Stimulated activated CD4-positive, alpha-beta T cell treated with anti-CD3 and anti-CD28 coated beads, TNF-alpha, amount 100 ng/mL, for 4 hours (primary cell): Measurements from ENCODE around the gene HPCAL1.
A peak's percentile ranks its signal among the peaks of the same experiment; 100 is the strongest.

Experiments used
- DNase-seq, 3 experiments: peaks; one replicate each; pipeline ENCODE4 v3.0.0-alpha.2; 2020; ENCODE audit warnings: low read depth in 3 of 3

Gene HPCAL1

DNA sequence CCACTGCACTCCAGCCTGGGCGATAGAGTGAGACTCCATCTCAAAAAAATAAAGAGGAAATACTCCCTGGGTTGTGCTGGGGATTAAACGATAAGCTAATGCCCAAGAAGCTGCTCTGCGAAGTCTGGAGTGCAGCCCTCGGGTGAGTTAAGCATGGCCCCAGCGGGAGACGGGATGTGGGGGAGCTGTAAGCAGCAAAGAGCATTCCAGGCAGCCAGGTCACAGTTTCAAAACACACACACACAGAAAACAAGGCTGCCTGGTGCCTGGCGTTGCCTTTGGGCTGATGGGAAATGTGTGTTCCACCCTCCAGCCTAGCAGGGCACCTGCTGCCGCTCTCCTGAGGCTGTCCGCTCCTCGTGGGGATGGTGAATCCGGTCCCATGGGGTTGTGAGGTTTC lies 121.3 kb downstream of the HPCAL1 start:
- DNase-seq: no peak

DNA sequence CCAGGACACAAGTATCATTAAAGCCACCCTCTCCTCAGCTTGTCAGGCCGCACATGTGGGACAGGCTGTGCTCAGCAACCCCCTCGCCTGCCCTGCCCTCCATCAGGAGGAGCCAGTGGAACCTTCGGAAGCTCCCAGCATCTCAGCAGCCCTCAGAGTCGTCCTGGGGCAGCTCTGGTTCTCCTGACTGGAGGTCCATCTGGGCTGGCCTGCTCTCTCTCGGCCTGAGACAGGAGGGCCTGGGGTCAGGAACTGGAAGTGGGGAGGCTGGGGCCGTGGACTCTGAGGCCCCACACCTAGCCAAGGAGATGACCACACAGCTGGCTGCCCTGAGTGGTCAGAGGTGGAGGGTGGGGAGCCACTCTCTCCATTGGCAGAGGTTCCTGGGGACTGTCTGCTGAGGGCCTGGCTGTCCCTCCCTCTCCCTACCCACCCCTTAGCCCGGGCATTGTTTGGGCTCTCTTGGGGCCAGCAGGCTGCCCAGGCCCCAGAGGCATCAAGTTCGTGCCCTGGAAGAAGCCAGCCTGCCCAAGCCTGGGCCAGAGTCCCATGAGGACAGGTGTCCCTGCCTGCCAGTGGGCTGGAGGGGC lies 122.3 kb downstream of the HPCAL1 start:
- no peak for DNase-seq

DNA sequence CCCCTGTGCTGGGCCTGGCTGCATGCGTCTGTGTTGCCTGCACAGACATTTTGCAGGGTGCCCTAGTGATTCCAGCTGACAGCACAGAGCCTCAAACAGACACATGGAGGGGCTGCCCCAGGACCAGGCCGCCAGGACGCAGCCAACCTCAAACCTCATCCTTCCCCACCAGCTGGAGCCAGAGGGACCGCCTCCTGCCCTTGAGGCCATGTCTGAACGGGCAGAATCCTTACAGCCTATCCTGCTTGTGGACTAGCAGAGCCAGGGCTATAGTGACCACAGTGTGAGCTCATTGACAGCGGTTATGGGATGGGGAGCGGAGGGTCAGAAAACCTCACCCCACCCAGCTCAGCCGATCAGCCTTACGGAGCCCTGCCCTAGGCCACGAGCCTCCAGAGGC lies 123.0 kb downstream of the HPCAL1 start:
- DNase-seq: no peak

DNA sequence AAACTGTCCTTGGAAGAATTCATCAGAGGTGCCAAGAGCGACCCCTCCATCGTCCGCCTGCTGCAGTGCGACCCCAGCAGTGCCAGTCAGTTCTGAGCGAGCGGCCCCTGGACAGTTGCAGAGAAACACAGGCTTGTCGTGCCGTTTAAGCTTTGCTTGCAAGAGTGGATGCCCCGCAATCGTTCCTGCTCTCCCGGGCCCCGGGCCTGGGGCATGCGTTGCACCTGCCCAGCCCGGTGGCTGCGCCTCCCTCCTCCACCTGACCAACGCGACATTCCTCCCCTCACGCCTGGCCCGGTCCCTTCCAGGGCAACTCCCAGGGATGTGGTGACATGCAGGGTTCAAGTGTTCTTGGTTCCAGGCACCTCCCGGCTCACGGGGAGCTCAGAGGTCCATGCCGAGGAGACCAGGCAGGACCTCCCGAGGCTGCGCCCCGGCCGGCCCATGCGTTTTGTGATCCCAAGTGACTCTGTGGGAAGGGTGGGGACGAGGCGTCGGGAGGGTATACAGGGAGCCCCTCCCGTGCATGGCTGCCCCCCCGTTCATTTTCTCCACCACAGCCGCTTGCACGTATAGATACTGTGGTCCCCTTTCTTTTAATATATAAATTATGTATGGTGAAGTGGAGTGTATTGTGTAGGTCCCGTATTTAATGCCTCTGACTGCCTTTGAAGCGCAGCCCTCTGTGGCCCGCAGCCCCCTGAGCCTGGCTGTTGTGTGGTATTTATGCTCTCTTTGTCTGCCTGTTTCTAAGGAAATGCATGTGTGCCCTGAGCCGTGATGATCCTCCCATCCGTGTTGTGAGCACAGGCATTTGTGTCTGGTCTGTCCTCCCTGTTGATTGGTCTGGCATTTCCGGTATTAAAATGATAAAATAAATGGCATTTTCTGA lies 124.3 kb downstream of the HPCAL1 start:
- no peak for DNase-seq

DNA sequence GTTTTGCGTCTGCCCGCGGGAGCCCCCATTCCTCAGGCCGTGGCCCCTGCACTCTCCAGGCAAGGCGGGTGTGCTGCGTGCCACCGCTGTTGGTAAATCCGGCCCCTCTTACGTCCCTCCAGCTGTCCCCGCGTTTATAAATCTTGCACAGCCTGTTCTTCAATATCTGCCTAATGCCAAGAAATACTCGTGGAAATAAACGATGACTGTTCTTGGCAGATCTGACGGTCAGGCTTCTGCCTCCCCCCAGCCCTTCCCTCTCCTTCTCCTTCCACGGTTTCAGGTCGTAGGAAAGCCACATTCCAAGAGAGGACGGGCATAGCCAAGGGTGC lies 124.9 kb downstream of the HPCAL1 start:
- no peak for DNase-seq

DNA sequence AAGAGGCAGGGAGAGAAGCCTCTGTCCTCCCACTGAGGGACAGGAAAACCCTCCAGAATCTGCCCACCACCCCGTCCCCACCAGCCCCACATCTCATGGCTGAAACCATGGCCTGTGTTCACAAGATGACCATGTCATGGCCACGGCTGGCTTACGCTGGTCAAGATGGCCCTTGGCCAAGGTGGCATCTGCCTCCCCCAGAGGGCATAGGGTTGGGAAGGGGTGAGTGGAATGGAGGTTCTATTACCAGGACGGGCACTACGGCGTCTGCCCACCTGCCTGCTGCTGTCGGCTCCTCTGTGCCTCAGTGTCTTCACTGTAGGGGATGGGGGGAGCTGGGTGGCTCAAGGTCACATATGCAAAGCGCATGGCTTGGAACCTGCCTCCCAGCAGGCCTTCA lies 125.7 kb downstream of the HPCAL1 start:
- no peak for DNase-seq

DNA sequence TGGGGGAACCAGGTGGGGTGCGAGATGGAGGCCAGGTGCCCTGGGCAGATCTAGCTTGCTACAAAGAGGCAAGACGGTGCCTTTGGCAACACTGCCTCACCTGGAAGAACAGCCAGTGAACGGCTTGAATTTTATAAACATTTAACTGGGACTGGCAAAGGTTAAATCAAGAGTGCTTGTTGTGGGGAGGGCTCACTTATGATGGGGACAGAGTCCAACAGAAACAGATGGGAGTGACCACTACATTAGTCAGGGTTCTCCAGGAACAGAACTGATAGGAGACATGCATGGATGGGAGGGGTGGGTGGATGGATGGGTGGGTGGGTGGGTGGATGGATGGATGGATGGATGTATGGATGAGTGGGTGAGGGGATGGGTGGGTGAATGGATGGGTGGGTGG lies 126.2 kb downstream of the HPCAL1 start:
- DNase-seq: no peak

DNA sequence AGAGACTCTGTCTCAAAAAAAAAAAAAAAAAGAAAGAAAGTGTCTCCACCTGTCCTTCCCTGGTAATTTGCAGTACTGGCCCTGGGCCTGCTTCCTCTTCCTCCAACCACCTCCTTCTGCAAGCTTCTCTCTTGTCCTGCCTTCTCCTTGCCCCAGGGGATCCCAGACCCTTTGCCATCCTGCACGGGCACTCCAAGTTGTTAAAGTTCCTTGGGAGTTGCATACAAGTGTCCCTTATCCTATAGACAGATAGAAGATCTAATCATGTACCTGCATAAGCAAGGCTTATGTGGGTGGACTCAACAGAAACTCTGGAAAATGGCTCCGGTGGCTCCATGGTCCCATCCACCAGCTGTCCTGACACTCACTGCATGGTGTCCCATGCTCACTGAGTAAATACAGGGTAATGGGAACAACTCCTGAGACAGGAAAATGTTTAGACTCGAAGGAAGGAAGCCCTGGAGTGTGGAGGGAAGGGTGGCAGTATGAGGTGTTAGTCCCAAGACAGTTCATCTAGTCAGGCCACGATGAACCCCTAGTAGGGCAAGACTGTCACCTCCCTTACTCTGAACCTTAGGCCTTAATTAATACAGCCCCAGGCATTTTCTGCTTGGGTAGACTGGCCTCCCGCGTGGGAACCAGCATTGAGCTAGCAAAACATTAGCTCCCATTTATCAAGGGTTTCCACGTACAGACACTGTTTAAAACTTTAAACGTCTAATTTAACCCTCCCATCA lies 128.3 kb downstream of the HPCAL1 start:
- no peak for DNase-seq

DNA sequence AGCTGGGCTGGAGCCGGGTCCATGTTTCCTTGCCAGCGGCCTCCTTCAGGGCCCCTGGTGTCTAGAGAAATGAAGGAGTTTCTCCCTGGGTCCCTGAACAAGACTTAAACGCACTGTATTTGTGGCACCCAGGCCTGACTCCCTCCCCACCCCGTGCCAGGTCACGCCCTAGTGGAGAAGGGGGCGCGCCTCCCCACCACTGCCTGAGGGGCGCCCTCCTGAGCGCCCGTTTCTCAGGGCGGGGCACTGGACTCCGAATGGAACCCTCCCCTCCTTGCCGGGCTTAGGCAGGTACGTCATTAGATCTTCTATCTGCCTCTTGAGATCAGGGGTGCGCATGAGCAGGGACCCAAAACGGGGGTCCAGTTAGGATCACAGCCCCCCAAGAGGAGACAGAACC lies 129.1 kb downstream of the HPCAL1 start:
- DNase-seq: no peak

DNA sequence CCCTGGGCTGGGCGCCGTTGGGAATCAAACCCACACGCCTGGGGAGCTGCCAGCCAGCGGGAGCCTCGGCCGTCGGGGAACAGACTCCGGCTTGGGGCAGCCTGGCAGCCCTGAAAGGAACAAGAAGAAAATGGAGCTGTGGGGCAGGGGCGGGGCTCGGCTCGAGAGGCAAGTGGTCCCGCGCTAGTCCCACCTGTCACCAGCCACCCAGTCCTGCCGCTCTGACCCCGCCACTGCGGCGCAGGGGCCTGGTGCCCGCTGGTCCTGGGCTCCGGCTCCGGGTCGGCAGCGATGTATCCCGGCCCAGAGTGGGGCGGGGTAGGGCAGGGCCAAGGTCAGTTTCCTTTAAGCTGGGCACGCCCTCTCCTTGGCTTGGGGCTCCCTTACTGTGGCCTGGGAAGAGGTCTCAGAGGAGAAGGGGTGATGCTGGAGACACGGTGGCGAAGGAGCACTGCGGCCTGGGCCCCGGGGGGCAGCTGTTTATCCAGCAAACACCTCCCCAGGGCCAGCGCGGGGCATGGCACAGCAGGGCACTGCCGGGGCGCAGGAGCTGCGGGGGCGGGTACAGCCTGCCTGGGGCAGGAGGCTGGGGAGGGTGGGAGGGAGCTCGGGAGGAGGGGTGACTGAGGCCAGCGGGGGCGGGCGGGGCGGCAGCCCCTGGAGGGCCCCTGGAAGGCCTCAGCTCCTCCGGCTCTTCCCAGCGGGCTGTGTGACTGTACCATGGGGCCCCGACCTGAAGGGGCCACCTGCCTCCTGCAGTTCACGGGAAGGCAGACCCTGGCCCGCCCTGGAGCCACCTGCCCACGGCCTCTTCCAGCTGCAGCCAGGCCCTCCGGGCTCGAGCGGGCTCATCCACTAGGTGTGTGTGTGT lies 129.8 kb downstream of the HPCAL1 start:
- no peak for DNase-seq

DNA sequence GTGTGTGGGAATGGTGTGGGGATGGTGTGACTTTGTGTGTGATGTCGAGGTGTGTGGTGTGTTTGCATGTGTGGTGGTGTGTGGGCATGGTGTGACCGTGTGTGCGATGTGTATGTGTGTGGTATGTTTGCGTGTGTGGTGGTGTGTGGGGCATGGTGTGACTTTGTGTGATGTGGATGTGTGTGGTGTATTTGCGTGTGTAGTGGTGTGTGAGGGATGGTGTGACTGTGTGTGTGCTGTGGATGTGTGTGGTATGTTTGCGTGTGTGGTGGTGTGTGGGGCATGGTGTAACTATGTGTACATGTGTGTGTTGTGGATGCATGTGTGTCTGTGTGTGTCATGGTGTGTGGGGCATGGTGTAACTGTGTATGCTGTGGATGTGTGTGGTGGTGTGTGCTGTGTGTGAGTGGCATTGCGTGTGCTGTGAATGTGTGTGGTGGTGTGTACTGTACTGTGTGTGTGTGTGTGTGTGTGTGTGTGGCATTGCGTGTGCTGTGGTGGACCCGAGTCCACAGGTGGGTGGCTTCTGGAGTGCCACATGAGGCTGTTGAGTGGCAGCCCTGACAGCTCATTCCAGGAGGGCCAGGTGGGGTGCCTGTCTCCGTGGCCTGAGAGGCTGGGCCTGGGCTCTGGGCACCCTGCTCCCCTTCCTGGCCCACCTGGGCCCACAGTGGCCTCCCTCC lies 130.7 kb downstream of the HPCAL1 start:
- DNase-seq: no peak

DNA sequence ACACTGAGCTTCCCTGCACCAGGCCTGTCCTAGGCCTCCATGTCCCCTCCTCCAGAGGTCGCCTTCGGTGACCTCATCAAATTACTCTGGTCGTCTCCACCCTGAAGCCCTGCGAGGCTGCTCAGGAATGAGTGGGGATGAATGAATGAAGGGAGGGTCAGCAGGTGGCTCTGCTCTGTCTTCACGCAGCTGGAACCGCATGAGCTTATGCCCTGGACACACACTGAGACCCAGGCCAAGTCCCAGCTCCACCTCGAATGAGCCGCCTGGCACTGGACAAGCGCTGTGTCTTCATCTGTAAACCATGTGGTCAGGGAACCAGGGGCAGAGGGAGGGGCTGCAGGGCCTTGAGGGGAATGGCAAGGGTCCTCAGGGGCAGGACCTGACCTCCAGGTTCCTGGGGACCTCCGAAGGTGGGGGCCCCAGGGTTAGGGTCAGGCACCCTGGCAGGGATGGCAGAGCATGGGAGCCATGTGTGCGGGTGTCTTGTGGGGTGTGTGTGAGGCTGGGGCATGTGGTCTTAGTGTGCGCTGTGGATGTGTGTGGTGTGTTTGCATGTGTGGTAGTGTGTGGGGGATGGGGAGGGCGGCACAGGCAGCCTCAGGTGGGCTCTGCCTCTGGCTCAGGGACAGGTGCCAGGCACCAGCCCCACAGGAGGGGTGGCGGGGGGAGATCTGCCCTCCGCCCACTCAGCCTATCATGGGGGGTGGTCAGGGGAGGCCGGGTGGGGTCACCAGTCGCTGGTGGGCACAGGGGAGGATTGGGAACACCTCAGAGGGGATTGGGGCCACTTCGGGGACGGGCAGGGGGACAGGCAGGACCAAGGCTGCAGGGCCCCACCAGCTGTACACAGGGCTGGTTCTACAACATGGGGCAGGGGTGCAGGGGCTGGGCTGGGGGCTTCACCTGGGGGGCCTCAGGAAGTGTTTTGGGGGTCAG lies 131.5 kb downstream of the HPCAL1 start:
- no peak for DNase-seq

DNA sequence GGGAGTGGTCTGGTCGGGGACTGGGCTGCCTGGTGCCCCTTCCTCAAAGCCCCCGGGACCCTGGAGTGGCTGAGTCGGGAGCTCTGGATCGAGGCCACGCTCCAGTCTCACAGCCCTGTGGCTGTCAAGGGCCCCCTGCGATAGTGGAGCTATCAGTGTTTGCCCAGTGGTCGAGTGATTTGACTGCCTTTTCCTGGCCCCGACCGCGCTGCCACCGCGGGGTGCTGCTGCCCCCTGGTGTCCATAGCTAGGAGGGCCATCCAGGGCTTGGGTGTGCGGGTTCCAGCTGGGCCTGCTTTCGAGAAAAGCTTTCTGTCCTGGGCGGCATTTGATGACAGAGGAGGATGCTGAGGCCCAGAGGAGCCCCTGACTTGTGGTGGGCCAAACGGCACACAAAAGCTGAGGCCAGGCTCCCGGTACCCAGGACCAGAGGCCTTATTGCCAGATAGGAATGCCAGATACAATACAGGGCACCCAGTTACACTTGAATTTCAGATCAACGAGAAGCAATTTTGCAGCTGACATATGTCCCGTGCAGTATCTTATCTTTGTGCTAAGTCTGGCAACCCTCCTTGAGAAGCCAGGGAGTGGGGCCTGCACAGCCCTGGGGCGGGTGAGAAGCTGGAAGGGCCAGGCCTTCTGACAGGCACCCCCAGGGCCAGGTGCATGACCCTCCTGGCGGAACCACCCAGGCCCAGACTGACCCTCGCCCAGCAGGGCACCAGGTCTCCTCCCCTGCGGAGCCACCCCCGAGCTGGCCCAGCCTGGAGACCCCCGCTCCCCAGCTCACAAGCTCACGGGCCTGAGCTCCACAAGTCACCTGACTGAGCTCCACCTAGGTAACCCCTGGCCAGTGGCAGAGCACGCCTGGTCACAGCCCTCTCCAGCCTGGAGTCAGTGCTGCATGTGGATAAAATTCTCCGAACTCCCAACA lies 132.4 kb downstream of the HPCAL1 start:
- DNase-seq: peak; percentile 54 to 71 (median 57)

DNA sequence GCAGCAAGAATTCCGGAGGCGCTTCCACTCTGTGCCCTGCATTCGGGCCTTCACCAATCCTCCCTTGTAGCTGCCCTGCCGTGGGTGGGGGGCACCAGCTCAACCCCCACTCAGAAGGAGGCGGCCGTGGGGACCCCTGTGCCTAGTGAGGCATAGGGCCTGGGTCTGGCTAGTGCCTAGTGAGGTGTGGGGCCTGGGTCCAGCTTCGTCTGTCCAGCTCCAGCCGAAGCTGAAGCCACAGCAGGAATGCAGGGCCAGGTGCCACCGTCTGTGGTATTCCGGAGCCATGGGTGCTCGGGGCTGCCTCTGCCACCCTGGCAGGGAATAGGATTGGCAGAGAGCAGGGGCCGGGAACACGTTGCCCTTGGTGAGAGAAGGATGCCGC lies 133.1 kb downstream of the HPCAL1 start:
- DNase-seq: no peak

DNA sequence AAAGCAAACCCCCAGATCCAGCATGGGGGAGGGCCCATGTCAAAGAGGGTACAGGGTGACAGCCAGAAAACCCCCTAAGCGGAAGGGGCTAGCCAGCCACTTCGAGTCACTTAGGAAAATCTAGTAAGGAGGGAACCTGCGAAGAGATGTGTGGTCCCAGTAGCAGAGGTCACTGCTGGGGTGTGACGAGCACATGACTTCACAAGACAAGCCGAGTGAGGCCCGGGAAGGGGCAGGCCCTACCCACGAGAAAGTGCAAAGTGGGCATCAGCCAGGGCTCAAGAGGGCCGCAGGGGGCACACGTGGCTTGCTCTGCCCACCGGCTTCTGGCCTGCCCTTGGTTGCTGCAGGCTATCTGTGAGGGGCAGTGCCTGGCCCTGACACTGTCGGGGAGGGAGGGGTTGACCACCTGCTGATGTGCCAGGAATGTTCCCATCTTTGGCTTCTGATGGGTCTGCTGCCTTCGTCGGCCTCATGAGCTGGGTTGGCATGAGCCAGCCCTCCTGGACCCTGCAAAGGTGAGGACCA lies 133.9 kb downstream of the HPCAL1 start:
- DNase-seq: no peak

DNA sequence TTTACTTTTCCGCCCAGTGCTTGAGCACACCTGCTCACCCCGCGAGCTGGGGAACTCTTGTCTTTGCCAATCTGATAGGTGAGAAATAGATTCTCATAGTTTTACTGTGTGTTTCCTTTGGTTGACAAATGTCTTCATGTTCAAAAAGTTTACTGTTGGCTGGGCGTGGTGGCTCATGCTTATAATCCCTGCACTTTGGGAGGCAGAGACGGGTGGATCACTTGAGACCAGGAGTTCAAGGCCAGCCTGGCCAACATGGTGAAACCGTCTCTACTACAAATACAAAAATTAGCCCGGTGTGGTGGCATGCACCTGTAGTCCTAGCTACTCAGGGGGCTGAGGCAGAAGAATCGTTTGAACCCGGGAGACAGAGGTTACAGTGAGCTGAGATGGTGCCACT lies 135.1 kb downstream of the HPCAL1 start:
- no peak for DNase-seq

DNA sequence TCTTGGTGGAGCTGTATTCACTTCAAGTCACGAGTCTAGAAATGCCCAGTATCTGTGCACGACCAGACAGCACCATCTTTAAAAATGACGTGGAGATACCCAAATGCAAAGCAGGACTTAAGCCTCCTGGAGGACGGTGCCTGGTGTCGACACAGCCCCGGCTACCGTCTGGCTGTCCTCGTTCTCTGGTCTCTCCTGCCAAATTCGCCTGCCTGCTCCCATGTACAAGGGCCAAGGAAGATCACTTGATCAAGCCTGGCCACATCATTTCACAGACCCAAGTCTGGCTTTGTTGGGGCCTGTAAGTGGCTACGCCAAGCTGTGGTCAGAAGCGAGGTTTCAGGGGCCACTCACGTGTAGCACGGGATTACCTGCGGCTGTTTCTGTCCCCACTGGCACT lies 136.0 kb downstream of the HPCAL1 start:
- no peak for DNase-seq

DNA sequence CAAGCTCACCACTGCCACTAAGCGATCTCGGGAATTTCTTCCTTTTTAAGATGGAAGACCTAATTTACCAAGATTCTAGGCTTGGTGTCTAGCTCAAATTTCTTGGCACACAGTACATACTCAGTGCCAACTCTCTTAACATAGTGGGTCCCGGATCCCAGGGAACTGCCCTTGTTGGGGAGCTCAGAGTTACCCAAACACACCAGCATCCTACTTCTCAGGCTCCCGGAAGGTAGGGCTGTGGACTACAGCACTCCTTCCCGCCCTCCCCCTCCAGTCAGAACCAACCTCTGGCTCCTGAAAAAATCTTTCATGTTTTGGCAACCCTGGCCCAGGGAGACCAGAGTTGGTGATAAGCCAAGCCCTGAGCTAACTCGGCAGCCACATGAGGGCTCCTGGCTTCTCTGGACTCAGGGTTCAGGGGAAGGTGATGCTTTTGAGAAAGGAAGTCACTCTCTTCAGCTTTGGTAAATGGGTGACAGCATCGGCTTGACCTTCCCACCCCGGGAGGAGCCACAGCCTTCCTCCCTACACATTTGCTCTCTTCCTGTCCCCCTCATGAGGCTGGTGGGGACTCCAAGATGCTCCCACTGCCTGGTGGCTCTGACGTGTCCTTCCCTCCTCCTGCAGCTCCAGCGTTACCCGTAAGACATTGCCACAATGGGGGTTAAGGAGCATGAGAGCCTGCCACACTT lies 136.6 kb downstream of the HPCAL1 start:
- no peak for DNase-seq
